LNCaP clone FGC (cell line): ENCODE results near the gene FSTL4.

Experiments
- DNase-seq: peaks from one replicate; pipeline ENCODE4 v3.0.0-alpha.2; 2011; ENCODE audit warnings: low read depth
- H3K4me3 ChIP-seq: 2 replicates; pipeline ENCODE4 v1.5.1; 2011; ENCODE audit warnings: mild to moderate bottlenecking, low read depth, low read length, control low read depth
- CTCF ChIP-seq: IDR thresholded peaks from 2 replicates; pipeline ENCODE4 v1.5.1; 2012; ENCODE audit warnings: mild to moderate bottlenecking; ENCODE audit not compliant: control insufficient read depth, insufficient read depth; ENCODE audit errors: extremely low read depth

Gene FSTL4

GRCh38 chr5:133499895-133500294, 112.4 kb downstream of the FSTL4 start:
- peak; percentile 91 for DNase-seq
- no peak overlapping the region for H3K4me3 ChIP-seq
- TF ChIP-seq CTCF, result no peak

GRCh38 chr5:133497608-133498348, 114.6 kb downstream of the FSTL4 start:
- TF ChIP-seq CTCF, result no peak
- H3K4me3 ChIP-seq, result no peak overlapping the region
- DNase-seq, result no peak

DNA sequence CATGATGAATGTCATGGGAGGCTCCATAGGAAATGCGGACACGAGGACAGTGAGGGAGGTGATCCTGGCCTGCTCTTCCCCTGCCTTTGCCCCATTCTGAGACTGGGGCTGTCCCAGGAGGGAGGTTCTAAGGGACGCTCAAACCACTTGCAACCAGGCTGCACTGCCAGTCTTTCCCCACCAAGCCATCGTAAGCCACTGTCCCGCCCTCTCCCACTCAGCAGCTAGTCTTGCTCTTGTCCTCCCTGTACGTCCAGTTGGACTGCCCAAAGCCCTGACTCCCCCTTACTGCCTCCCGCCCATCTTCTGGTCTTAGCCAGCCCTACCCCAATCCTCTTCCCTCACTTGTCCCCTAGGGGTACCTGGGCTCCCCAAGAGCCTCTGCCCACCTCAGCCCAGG, 115.7 kb downstream of the FSTL4 start:
- no peak for TF ChIP-seq CTCF
- no peak for DNase-seq
- no peak overlapping the region for H3K4me3 ChIP-seq

DNA sequence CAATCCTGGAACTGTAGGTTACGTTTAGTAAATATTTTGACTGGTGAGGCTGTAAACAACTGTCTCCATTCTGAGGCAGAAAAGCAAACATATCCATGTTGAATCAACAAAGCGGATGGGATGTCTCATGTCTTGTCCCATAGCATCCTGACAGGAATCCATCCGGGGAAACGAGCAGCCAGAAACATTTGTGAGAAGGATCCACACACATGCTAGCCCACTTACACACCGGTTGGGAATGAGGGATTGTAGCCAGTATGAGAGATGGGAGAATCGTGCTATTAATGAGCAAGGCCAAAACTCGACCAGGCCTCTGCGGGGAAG, 117.5 kb downstream of the FSTL4 start:
- H3K4me3 ChIP-seq, result no peak overlapping the region
- no peak for TF ChIP-seq CTCF
- DNase-seq, result peak; percentile 30

GRCh38 chr5:133494232-133494922, 118.0 kb downstream of the FSTL4 start:
- H3K4me3 ChIP-seq, result no peak overlapping the region
- no peak for DNase-seq
- no peak for TF ChIP-seq CTCF

- peak; percentile 66 for TF ChIP-seq CTCF
- DNase-seq, result peak; percentile 54
Observed at GRCh38 chr5:133489632-133490031, 122.7 kb downstream of the FSTL4 start.

More at GRCh38 chr5:133489632-133490031, 122.7 kb downstream of the FSTL4 start:
- H3K4me3 ChIP-seq, result no peak overlapping the region
